ENCODE data around the gene GLRX5.
"Not testable (repeated sequence)": the region's sequence is repeated elsewhere in the genome, so short reads cannot be mapped to it uniquely, and the experiment has no call there.

The GLRX5 gene

GRCh38 chr14:95577870-95578269 lies 43.0 kb downstream of the GLRX5 start:
- Histone ChIP-seq H3K36me3 (ENCODE audit: insufficient read depth, low read length) (no peaks in the 10 kb centered on the region), H3K9me3 (ENCODE audit: low read length) (no peaks in the 10 kb centered on the region), H3K4me1 (ENCODE audit: insufficient read depth, low read length) (no peaks in the 10 kb centered on the region)

GRCh38 chr14:95583836-95584617 lies 49.2 kb downstream of the GLRX5 start:
- H3K36me3 ChIP-seq (ENCODE audit: insufficient read depth, low read length); H3K27ac ChIP-seq (ENCODE audit: low read depth, low read length); H3K4me1 ChIP-seq (ENCODE audit: insufficient read depth, low read length); H3K4me3 ChIP-seq (ENCODE audit: low read depth in 1 of 2, low read length in 2 of 2); H3K9me3 ChIP-seq (ENCODE audit: low read length); H3K9ac ChIP-seq (ENCODE audit: low read length); H3K27me3 ChIP-seq (ENCODE audit: control insufficient read depth in 1 of 2, insufficient read depth in 2 of 2, low read length in 2 of 2): not testable (repeated sequence)

More at GRCh38 chr14:95577870-95578269, 43.0 kb downstream of the GLRX5 start:
- Histone ChIP-seq H3K27ac (ENCODE audit: low read depth, low read length) (no peak overlapping the region), H3K9ac (ENCODE audit: low read length) (no peak overlapping the region), H3K4me3 (ENCODE audit: low read depth in 1 of 2, low read length in 2 of 2) (no peak overlapping the region), H3K27me3 (ENCODE audit: control insufficient read depth in 1 of 2, insufficient read depth in 2 of 2, low read length in 2 of 2) (no peaks in the 10 kb centered on the region)

- Histone ChIP-seq H3K27ac (ENCODE audit: low read depth, low read length) (no peak overlapping the region), H3K27me3 (ENCODE audit: control insufficient read depth in 1 of 2, insufficient read depth in 2 of 2, low read length in 2 of 2) (no peaks in the 10 kb centered on the region), H3K4me1 (ENCODE audit: insufficient read depth, low read length) (no peaks in the 10 kb centered on the region), H3K9ac (ENCODE audit: low read length) (no peak overlapping the region), H3K4me3 (ENCODE audit: low read depth in 1 of 2, low read length in 2 of 2) (no peak overlapping the region), H3K9me3 (ENCODE audit: low read length) (no peaks in the 10 kb centered on the region), H3K36me3 (ENCODE audit: insufficient read depth, low read length) (no peaks in the 10 kb centered on the region)
Observed at GRCh38 chr14:95585953-95586620, 51.2 kb downstream of the GLRX5 start.

- H3K9ac ChIP-seq (ENCODE audit: low read length); H3K27me3 ChIP-seq (ENCODE audit: control insufficient read depth in 1 of 2, insufficient read depth in 2 of 2, low read length in 2 of 2); H3K36me3 ChIP-seq (ENCODE audit: insufficient read depth, low read length); H3K9me3 ChIP-seq (ENCODE audit: low read length); H3K4me3 ChIP-seq (ENCODE audit: low read depth in 1 of 2, low read length in 2 of 2); H3K27ac ChIP-seq (ENCODE audit: low read depth, low read length); H3K4me1 ChIP-seq (ENCODE audit: insufficient read depth, low read length): not testable (repeated sequence)
Observed at GRCh38 chr14:95591182-95591581, 56.3 kb downstream of the GLRX5 start.

Measured in muscle layer of colon (tissue), 2 donors.